Loucy (cell line): ENCODE data around the gene GALNT1.

Experiments
- CTCF ChIP-seq: fragments of 200-600 bp; sonication (generic); conservative IDR thresholded peaks from 2 replicates; pipeline ENCODE4 v1.5.1; 2014; ENCODE audit warnings: mild to moderate bottlenecking, antibody characterized with exemption, low read length
- EZH2phosphoT487 ChIP-seq: fragments of 200-600 bp; IDR thresholded peaks from 2 replicates; pipeline ENCODE4 v1.6.1; 2018; ENCODE audit warnings: antibody characterized with exemption, mild to moderate bottlenecking, moderate library complexity, borderline replicate concordance

DNA sequence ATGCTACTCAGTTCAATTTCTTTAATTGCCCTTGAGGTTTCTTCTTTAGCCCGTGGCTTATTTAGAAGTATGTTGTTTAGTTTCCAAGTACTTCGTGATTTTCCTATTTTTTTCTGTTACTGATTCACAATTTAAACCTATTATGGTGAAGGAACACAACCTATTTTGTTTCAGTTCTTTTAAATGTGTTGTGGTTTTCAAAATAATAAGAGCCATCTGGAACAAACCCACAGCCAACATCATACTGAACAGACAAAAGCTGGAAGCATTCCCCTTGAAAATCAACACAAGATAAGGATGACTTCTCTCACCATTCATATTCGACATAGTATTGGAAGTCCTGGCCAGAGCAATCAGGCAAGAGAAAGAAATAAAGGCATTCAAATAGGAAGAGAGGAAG is 155.2 kb downstream of the GALNT1 start:
- TF ChIP-seq CTCF (no peak), EZH2phosphoT487 (no peak)
